ENCODE results near the gene PPP2R5A. TPM values are rescaled to one million over a fixed set of nuclear protein-coding genes. Genes with fewer than 3 reads are reported as not detected.

The PPP2R5A gene
- total and polyA plus RNA-seq, 2 of the 13 experiments (the other 11 are each of a cell fraction or from before 2014, with no cell fraction given) = 22.0 to 31.4 TPM

DNA sequence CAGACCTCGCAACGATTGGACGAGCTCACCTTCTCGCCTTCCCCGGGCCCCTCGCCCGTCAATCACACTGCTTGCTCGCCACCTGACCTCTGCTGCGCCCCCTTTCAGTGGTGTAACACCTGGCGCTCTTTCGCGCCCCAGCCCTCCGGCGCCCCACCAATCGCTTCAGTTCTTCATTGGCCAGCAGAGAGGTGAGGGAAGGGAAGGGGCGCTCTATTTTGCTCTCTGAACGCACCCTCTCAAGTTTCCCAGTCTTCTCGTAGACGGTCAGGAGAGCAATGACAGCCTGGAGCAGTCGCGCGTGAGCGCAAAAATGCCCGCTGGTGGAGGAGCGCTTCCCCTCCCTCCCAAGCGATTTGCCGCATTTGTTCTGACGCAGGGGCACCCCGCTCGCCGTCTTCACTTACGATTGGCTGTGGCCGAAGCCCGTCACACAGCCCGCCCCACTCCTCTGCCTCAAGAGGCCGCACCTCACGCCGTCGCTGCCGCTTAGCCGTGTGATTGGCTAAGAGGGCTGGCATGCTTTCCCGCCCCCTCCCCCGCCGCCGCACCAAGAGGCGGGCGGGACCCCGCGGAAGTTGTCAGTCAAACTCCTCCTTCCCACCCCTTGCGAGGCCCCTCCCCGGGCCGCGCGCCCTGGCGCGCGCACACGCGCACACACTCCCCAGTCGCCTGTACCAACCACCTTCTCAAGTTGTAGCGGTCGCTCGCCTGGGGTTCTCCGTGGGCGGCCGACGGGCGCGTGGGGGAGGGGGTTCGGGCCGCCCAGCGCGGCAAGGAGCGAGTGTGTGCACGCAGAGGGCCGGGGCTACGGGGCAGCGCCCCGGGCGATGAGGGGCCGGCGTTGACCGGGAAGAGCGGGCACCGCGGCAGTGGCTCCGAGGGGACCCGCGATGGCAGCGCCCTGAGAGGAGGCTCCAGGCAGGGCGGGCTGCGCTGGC lies at the start of gene PPP2R5A (continued):
- no peak for TF ChIP-seq ZNF224 (CRISPR knock-in tag; IDR thresholded peaks at IDR 0.05)
- TF ChIP-seq PBX2 (CRISPR knock-in tag; IDR thresholded peaks at IDR 0.05) = peak; percentile 89
- peak; percentile 50; the same call in 1 of the 2 replicates for TF ChIP-seq ZNF333 (CRISPR knock-in tag; IDR thresholded peaks at IDR 0.05; ENCODE audit: borderline replicate concordance)
- peak; percentile 92 for TF ChIP-seq RBFOX2 (IDR thresholded peaks at IDR 0.05; ENCODE audit: low read depth, low read length)
- TF ChIP-seq ATF6 (CRISPR knock-in tag; conservative IDR thresholded peaks at IDR 0.05) = no peak; the same call in 1 of the 2 replicates
- TF ChIP-seq, protein P1, sequence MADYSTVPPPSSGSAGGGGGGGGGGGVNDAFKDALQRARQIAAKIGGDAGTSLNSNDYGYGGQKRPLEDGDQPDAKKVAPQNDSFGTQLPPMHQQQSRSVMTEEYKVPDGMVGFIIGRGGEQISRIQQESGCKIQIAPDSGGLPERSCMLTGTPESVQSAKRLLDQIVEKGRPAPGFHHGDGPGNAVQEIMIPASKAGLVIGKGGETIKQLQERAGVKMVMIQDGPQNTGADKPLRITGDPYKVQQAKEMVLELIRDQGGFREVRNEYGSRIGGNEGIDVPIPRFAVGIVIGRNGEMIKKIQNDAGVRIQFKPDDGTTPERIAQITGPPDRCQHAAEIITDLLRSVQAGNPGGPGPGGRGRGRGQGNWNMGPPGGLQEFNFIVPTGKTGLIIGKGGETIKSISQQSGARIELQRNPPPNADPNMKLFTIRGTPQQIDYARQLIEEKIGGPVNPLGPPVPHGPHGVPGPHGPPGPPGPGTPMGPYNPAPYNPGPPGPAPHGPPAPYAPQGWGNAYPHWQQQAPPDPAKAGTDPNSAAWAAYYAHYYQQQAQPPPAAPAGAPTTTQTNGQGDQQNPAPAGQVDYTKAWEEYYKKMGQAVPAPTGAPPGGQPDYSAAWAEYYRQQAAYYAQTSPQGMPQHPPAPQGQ (CRISPR knock-in tag; IDR thresholded peaks at IDR 0.05; ENCODE audit: borderline replicate concordance) = no peak
- peak; percentile 47 for TF ChIP-seq KMT2A (CRISPR knock-in tag; IDR thresholded peaks at IDR 0.05)
- 0 out of 4 replicates have a peak, but pooled peaks of 1 of the 2 experiments have one; percentile 9 for TF ChIP-seq EP300 (IDR thresholded peaks at IDR 0.05; ENCODE audit: low read depth in 2 of 2, low read length in 2 of 2)
- TF ChIP-seq EP300 (CRISPR knock-in tag; IDR thresholded peaks at IDR 0.05; ENCODE audit: borderline replicate concordance) = no peak
- TF ChIP-seq, protein P2, sequence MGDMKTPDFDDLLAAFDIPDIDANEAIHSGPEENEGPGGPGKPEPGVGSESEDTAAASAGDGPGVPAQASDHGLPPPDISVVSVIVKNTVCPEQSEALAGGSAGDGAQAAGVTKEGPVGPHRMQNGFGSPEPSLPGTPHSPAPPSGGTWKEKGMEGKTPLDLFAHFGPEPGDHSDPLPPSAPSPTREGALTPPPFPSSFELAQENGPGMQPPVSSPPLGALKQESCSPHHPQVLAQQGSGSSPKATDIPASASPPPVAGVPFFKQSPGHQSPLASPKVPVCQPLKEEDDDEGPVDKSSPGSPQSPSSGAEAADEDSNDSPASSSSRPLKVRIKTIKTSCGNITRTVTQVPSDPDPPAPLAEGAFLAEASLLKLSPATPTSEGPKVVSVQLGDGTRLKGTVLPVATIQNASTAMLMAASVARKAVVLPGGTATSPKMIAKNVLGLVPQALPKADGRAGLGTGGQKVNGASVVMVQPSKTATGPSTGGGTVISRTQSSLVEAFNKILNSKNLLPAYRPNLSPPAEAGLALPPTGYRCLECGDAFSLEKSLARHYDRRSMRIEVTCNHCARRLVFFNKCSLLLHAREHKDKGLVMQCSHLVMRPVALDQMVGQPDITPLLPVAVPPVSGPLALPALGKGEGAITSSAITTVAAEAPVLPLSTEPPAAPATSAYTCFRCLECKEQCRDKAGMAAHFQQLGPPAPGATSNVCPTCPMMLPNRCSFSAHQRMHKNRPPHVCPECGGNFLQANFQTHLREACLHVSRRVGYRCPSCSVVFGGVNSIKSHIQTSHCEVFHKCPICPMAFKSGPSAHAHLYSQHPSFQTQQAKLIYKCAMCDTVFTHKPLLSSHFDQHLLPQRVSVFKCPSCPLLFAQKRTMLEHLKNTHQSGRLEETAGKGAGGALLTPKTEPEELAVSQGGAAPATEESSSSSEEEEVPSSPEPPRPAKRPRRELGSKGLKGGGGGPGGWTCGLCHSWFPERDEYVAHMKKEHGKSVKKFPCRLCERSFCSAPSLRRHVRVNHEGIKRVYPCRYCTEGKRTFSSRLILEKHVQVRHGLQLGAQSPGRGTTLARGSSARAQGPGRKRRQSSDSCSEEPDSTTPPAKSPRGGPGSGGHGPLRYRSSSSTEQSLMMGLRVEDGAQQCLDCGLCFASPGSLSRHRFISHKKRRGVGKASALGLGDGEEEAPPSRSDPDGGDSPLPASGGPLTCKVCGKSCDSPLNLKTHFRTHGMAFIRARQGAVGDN (CRISPR knock-in tag; IDR thresholded peaks at IDR 0.05) = peak; percentile 86
- TF ChIP-seq ZNF33A (CRISPR knock-in tag; IDR thresholded peaks at IDR 0.05; ENCODE audit: borderline replicate concordance) = peak; percentile 62; the same call in 1 of the 2 replicates
- TF ChIP-seq ZNF547 (CRISPR knock-in tag; IDR thresholded peaks at IDR 0.05) = peak; percentile 46; the same call in 1 of the 2 replicates
- no peak for TF ChIP-seq DPF2 (CRISPR knock-in tag; IDR thresholded peaks at IDR 0.05; ENCODE audit: borderline replicate concordance, low read depth)
- no peak; the same call in 1 of the 2 replicates for TF ChIP-seq KLF9 (CRISPR knock-in tag; IDR thresholded peaks at IDR 0.05; ENCODE audit: low read depth)
- no peak for TF ChIP-seq RELA (CRISPR knock-in tag; IDR thresholded peaks at IDR 0.05)
- TF ChIP-seq ZNF274 (CRISPR knock-in tag; IDR thresholded peaks at IDR 0.05) = no peak
- TF ChIP-seq GFI1 (CRISPR knock-in tag; IDR thresholded peaks at IDR 0.05; ENCODE audit: borderline replicate concordance) = peak; percentile 56; the same call in 1 of the 2 replicates
- no peak for TF ChIP-seq NR2F2 (IDR thresholded peaks at IDR 0.05; ENCODE audit: borderline replicate concordance, low read depth)
- TF ChIP-seq MBNL3 (CRISPR knock-in tag; conservative IDR thresholded peaks at IDR 0.05) = no peak

Measured in HepG2 (cell line).